A673 (cell line): ENCODE results near the gene SLC2A1. TPM values are rescaled to one million over a fixed set of nuclear protein-coding genes. Genes with fewer than 3 reads are reported as not detected.

Source experiments
- BruUV-seq: library from RNA; stranded (reverse); fragments of 400-500 nt; replicated peaks from 2 replicates; lab custom pipeline; 2021; lab: Mats Ljungman, UMichigan
- CTCF ChIA-PET: fragments of 300-600 bp; sonication (Branson Sonifier 250); formaldehyde crosslinking; loops from one replicate; lab custom pipeline; 2022; ENCODE audit warnings: antibody characterized with exemption; lab: Charles Lee
- POLR2A ChIA-PET: fragments of 300-600 bp; sonication (Branson Sonifier 250); formaldehyde crosslinking; loops from one replicate; lab custom pipeline; 2022; ENCODE audit warnings: antibody characterized with exemption; ENCODE audit not compliant: low non-redundant PET; lab: Charles Lee
- DNase-seq: peaks from one replicate; pipeline ENCODE4 v3.0.0-alpha.2; 2015; ENCODE audit warnings: low spot score
- H3K27ac ChIP-seq: fragments of 200-600 bp; sonication (generic); 2 replicates; pipeline ENCODE4 v1.5.1; 2016; ENCODE audit warnings: mixed run types, low read depth, mild to moderate bottlenecking, mixed read lengths, antibody characterized with exemption, low read length; ENCODE audit not compliant: poor library complexity, severe bottlenecking
- H3K27me3 ChIP-seq: fragments of 200-600 bp; sonication (generic); replicated peaks from 2 replicates; pipeline ENCODE4 v1.6.1; 2017; ENCODE audit warnings: mixed run types, low read depth, mild to moderate bottlenecking, mixed read lengths, antibody characterized with exemption, low read length; ENCODE audit not compliant: insufficient read depth, poor library complexity
- H3K36me3 ChIP-seq: fragments of 200-600 bp; sonication (generic); 2 replicates; pipeline ENCODE4 v1.6.1; 2016; ENCODE audit warnings: mixed run types, mild to moderate bottlenecking, mixed read lengths, antibody characterized with exemption, low read length; ENCODE audit not compliant: insufficient read depth, poor library complexity, severe bottlenecking
- H3K4me1 ChIP-seq: fragments of 200-600 bp; sonication (generic); 2 replicates; pipeline ENCODE4 v1.6.1; 2017; ENCODE audit warnings: mixed run types, mild to moderate bottlenecking, mixed read lengths, antibody characterized with exemption, low read length; ENCODE audit not compliant: insufficient read depth, poor library complexity, severe bottlenecking
- H3K4me3 ChIP-seq: fragments of 200-600 bp; sonication (generic); 2 replicates; pipeline ENCODE4 v1.5.1; 2016; ENCODE audit warnings: low read depth, mixed run types, mild to moderate bottlenecking, mixed read lengths, low read length; ENCODE audit not compliant: poor library complexity, severe bottlenecking
- H3K9me3 ChIP-seq: fragments of 200-600 bp; sonication (generic); 2 replicates; pipeline ENCODE4 v1.6.1; 2016; ENCODE audit warnings: mixed run types, low read depth, mild to moderate bottlenecking, mixed read lengths, antibody characterized with exemption, low read length; ENCODE audit not compliant: poor library complexity, severe bottlenecking
- EZH2 ChIP-seq: fragments of 200-600 bp; sonication (generic); IDR thresholded peaks from 2 replicates; pipeline ENCODE4 v1.6.1; 2017; ENCODE audit warnings: borderline replicate concordance, low read depth, mild to moderate bottlenecking, mixed read lengths, antibody characterized with exemption, low read length; ENCODE audit not compliant: poor library complexity, severe bottlenecking
- intact Hi-C: fragments of 100-400 bp; cut with micrococcal nuclease; formaldehyde crosslinking; loops from one replicate; pipeline ENCODE4 v1.10.0; 2022; ENCODE audit not compliant: unreplicated experiment
- total RNA-seq: library from RNA; stranded (reverse); gene quantifications from 2 replicates; pipeline ENCODE4 v1.2.3, GENCODE V29; 2021

Gene SLC2A1
- total RNA-seq, 1 experiment from 2014 or later, result 36.7 TPM

DNA sequence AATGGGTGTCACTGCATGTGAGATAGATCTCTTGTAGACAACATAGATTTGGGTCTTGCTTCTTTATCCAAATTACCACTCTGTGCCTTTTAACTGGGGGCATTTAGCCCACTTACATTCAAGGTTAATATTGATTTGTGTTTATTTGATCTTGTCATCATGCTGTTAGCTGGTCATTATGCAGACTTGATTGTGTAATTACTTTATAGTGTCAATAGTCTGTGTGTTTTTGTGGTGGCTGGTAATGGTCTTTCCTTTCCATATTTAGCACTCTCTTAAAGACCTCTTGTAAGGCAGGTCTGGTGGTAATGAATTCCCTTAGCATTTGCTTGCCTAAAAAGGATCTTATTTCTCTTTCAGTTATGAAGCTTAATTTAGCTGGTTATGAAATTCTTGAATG lies 82.7 kb downstream of the SLC2A1 start:
- peaks cover 11% of the 10 kb centered on the region for H3K27me3 ChIP-seq
- no peak for TF ChIP-seq EZH2
- H3K4me1 ChIP-seq, result no peaks in the 10 kb centered on the region
- CTCF ChIA-PET, result no interaction called here
- H3K27ac ChIP-seq, result no peak overlapping the region
- H3K9me3 ChIP-seq, result no peaks in the 10 kb centered on the region
- BruUV-seq, result no TSS peak
- DNase-seq, result no peak
- intact Hi-C loops, result no loop called here
- no peaks in the 10 kb centered on the region for H3K36me3 ChIP-seq
- H3K4me3 ChIP-seq, result no peak overlapping the region
- POLR2A ChIA-PET, result no interaction called here

Other genes starting within 250 kb of the SLC2A1 start
- not detected in 2 replicates for gene CLDN19, start 218.6 kb downstream of the SLC2A1 start, total RNA-seq
- gene P3H1, start 191.8 kb downstream of the SLC2A1 start, total RNA-seq, result 57.8 and 64.9 TPM in 2 replicates
- gene C1orf50, start 191.6 kb downstream of the SLC2A1 start, total RNA-seq, result 13.1 and 14.7 TPM in 2 replicates
- gene TMEM269, start 173.9 kb downstream of the SLC2A1 start, total RNA-seq, result 1.2 and 1.7 TPM in 2 replicates
- gene ERMAP, start 141.7 kb downstream of the SLC2A1 start, total RNA-seq, result 3.0 and 3.5 TPM in 2 replicates
- 49.4 and 50.8 TPM in 2 replicates for gene SVBP, start 141.5 kb downstream of the SLC2A1 start, total RNA-seq
- 13.5 and 14.2 TPM in 2 replicates for gene ZNF691, start 112.3 kb downstream of the SLC2A1 start, total RNA-seq
- gene EBNA1BP2, start 213.4 kb upstream of the SLC2A1 start, total RNA-seq, result 145 and 169 TPM in 2 replicates
- gene CFAP57, start 213.5 kb upstream of the SLC2A1 start, total RNA-seq, result 0.20 and 0.73 TPM in 2 replicates